MV-4-11 (cell line): ENCODE measurements around the gene SPNS3.

Experiments used
- DNase-seq: peaks from one replicate; lab custom pipeline; 2025; lab: John Stamatoyannopoulos, UW

Gene SPNS3

GRCh38 chr17:4427505-4427904, 6.2 kb upstream of the SPNS3 start:
- DNase-seq, result no peak

DNA sequence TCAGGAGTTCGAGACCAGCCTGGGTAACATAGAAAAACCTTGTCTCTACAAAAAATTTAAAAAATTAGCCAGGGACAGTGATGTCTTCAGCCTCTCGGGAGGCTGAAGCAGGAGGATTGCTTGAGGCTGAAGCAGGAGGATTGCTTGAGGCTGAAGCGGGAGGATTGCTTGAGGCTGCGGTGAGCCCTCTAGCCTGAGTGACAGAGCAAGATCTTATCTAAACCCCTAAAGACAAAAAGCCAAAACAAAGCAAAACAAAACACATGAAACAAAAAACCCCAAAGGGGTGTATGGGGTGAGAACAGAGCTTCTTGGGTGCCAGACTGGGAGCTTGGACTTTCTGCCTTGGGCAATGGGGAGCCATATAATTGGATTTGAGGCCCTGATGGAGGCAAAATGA, 2.6 kb downstream of the SPNS3 start:
- DNase-seq, result peak; percentile 72

DNA sequence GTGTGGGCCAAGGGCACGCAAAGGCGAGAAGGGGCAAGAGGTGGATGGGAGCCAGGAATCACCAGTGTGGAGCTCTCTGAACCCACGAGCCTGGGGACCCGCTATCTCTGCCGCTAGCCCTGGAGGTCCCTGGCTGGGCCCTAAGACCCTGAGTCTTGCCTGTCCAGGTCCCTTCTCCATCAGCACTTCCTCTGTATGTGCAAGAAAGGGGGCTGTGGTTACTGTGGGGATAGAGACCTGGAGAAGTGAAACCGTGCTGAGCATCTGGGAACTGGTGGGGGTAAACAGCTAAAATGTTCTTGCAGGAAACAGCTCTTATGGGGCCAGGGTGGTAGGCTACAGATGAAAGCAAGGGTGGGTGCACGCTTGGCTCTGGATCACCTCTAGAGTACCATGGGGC, 3.1 kb downstream of the SPNS3 start:
- DNase-seq, result peak; percentile 98

DNA sequence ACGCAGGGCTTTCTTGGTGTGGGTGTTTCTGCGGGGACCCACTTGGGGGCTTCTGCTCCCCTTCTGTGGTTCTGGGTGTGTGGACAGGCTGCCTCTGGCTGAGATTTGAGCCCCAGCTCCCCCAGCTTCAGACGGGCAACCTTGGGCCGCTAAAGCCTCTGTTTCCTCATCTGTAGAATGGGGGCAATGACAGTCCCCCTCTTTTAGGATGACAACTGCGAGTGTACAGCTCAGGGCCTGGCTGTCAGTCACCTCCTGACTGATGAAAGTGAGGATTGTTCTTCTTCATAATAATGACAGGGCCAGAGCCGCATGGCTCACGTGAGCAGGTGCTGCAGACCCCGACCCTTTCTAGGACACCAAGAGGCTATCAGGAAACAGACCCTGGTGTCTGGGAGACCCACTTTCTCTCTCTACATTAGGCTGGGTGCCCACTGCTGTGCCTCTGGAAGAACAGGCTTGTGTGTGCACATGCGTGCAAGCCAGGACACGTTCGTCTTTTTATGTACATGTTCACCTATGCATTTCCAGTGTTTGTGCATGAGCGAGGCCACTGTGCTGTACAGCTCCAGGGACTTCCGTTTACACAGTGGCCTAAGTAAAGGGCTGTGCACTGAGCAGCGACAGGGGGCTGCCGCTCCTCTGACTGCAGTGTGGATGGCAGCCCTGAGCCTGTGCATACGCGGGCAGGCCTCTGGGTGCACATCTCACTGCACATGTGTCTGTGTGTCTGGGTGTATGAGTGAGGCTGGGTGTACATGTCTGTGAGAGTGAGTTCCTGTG, 4.6 kb downstream of the SPNS3 start:
- no peak for DNase-seq

DNA sequence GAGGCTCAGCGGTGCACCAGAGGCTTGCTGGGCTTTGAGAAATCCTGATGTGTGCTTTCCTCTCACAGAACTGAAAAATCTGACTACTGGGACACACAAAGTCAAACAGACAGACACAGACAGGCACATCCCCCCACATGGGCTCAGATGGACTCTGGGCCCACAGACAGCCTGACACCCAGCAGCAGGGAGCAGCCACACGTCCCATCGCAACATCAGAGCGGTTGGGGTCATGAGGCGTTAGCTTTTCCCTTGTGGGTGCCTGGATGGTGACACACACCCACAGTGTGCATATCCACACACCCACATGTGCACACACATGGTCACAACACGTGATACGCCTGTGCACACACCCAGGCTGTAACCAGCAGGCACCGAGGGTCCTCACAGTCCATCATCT, 6.3 kb downstream of the SPNS3 start:
- DNase-seq, result peak; percentile 42

GRCh38 chr17:4440690-4441686, 7.2 kb downstream of the SPNS3 start:
- no peak for DNase-seq

- DNase-seq, result no peak
Measured at GRCh38 chr17:4442582-4442981, 8.8 kb downstream of the SPNS3 start.

- no peak for DNase-seq
Measured at GRCh38 chr17:4443476-4443875, 9.7 kb downstream of the SPNS3 start.

DNA sequence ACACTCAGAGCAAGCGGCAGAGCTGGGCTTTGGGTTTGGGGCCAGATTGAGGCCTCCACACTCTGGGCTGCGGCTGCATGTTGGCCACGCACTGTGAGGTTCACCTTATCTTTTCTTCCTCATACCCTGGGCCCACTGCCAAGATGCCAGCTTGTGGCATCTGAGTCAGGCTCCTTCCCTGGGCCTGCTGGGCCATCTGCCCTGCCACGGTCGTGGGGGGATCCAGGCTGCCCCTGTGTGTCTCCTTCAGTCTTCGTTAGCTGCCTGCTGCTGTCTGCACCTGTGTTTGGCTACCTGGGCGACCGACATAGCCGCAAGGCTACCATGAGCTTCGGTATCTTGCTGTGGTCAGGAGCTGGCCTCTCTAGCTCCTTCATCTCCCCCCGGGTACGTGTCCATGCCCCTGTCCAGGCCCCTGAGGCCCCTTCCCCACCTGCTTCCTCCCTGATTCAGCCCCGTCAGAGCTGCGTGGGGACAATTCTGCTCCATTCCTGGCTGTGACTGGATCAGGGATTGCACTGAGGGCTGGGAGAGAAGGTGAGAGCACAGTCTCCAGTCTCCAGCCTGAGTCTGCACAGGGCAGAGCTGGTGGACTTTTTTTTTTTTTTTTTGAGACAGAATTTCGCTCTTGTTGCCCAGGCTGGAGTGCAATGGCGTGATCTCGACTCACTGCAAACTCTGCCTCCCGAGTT, 11.2 kb downstream of the SPNS3 start:
- DNase-seq, result peak; percentile 19

DNA sequence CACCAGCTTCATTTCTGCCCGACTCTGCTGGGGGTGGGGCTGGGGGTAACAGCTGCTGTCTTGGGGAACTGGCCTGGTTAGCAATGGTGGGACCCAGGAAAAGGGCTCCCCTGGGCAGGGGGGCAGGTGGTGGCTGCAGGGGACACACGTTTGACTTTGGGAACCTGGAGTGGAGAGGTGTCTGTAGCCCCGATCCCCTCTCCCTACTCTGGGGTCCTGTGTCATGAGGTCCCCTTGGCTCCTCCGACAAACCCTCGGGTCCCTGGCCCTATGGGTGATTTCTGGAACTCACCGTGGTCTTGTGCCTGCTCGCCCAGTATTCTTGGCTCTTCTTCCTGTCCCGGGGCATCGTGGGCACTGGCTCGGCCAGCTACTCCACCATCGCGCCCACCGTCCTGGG, 12.0 kb downstream of the SPNS3 start:
- DNase-seq, result no peak

DNA sequence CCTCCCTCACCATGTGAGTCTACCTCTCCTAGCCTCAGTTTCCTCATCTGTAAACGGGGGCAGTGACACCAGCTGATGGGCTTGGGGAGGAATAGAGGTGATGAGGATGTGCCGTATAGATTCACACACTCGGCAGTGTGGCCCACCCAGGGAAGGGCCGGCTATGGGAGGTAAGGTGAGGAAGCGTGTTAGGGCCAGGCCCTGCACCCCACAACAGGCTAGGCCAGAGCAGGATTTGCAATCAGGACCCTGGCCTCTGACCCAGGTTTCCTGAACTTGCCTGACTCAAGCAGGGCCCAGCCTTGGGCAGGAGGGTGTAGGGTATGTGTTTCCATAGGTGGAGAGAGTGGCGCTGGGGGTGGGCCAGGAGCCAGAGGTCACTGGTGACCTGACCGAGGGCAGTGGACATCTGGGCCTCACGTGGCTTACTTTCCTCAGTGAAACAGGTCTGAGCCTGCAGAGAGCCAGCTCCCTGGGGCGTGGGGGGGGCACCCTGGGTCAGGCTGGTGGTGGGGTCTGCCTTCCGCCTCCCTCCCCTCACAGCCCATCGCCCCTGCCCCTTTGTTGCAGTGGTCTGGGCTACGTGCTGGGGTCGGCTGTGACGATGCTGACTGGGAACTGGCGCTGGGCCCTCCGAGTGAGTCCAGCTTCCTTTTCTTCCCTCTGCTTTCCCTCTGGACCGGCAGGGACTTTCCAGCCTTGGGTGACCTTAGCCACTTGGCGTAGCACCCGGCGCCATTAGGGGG, 12.8 kb downstream of the SPNS3 start:
- no peak for DNase-seq

DNA sequence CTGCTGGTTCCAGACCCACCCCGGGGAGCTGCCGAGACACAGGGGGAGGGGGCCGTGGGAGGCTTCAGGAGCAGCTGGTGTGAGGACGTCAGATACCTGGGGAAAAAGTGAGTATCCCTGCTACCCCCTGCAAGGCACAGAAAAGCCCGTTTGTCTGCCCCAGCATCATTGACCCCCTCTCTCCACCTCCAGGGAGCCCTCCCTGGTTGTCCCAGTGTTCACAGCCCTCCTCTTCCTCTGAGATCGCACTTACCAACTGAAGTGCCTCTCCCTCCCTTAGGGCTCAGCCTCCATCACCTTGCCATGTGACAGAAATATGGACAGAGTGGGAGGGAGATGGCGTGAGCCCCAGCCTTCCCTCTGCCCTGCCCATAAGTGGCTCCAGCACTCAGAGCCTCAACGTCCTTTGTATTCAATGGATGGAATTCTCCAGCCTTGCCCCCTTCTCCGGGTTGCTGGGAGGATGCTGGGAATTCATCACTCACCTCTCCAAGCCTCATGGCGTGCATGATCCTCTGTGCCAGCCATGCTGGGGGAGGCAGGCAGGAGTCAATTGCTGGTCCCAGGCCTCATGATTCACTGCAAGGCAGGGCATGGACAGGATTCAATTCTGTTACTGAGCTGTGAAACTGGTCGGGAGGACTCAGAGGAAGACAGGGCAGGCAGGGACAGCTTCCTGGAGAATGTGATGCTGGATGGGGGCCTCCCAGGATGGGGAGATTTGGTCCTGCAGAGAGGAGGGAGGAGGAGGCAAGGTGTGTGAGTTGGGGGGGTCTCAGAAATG, 14.6 kb downstream of the SPNS3 start:
- no peak for DNase-seq

- no peak for DNase-seq
Measured at GRCh38 chr17:4449736-4450135, 16.0 kb downstream of the SPNS3 start.

DNA sequence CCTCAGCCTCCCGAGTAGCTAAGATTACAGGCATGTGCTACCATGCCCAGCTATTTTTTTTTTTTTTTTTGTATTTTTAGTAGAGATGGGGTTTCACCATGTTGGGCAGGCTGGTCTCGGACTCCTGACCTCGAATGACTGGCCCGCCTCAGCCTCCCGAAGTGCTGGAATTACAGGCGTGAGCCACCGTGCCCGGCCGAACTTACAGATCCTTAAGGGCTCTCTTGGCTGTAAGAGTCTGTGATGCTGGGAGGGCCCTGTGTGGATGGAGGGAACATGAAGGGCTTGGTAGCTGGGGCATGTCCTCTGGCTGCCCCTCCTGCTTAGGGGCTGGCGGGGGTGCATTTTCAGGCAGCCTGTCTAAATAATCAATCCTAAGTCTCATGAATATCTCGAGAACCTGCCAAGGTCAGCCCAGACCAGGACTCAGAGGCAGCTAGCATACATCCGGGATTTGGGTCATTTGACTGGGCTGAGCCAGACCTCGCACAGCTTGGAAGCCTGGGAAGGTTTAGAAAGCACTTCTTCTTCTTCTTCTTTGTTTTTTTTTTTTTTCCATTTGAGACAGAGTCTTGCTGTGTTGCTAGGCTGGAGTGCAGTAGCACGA, 17.1 kb downstream of the SPNS3 start:
- no peak for DNase-seq

GRCh38 chr17:4453812-4454591, 20.3 kb downstream of the SPNS3 start:
- no peak for DNase-seq

- no peak for DNase-seq
Measured at GRCh38 chr17:4460661-4461060, 26.9 kb downstream of the SPNS3 start.

GRCh38 chr17:4463818-4464476, 30.2 kb downstream of the SPNS3 start:
- no peak for DNase-seq

- DNase-seq, result no peak
Measured at GRCh38 chr17:4465786-4466185, 32.0 kb downstream of the SPNS3 start.

DNA sequence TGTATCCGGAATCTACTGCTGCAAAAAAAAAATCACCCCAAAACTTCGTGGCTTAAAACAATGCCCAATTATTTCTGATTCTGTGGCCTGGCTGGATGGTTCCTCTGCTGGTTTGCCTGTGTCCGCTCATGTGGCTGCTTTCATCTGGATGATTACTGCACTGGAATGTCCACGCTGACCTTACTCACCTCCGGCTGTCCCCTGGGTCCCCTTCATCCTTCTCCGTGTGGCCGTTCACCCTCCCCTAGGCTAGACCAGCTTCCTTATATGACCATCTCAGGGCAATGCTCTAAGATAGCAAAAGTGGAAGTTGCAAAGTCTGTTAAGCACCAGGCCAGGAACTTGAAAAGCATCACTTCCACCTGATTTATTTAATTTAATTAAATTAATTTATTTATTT, 33.5 kb downstream of the SPNS3 start:
- peak; percentile 13 for DNase-seq
